Esophagus muscularis mucosa (tissue), 4 donors: ENCODE measurements around the gene DLK1.

Experiments
- EP300 ChIP-seq: sonication (generic); formaldehyde crosslinking; IDR thresholded peaks from one replicate; pipeline ENCODE4 v1.6.1; 2017; ENCODE audit warnings: antibody characterized with exemption
- POLR2A ChIP-seq: fragments of 450-650 bp; IDR thresholded peaks from one replicate; pipeline ENCODE4 v1.6.1; 2017; ENCODE audit warnings: antibody characterized with exemption, moderate library complexity, mild to moderate bottlenecking, low read depth
- POLR2AphosphoS5 ChIP-seq, 2 donors: sonication (generic); formaldehyde crosslinking; IDR thresholded peaks; one replicate each; pipeline ENCODE4 v1.6.1; 2017; ENCODE audit warnings: antibody characterized with exemption in 2 of 2
- TF ChIP-seq, protein P1 (sequence below), 3 experiments: fragments of 200-600 bp in 2 of 3; fragments of 450-650 bp in 1 of 3; sonication (generic) in 2 of 3; IDR thresholded peaks; one replicate each; pipeline ENCODE4 v1.5.1; 2017 to 2019; ENCODE audit warnings: antibody characterized with exemption in 3 of 3, mild to moderate bottlenecking in 2 of 3, moderate library complexity in 1 of 3

DNA sequence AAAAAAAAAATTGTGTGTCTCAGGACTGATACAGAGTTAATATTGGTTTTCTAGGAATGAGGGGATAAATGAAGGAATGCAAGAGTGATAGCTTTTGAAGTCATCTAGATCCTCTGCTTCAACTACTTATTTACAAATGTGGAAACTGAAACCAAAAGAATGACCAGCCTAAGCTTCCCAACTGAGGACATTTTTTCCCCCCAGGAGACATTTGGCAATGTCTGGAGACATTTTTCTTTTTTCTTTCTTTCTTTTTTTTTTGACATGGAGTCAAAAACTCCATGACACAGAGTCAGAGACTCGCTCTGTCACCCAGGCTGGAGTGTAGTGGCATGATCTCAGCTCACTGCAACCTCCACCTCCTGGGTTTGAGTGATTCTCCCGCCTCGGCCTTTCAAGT, 15.3 kb downstream of the DLK1 start:
- TF ChIP-seq, protein P1, sequence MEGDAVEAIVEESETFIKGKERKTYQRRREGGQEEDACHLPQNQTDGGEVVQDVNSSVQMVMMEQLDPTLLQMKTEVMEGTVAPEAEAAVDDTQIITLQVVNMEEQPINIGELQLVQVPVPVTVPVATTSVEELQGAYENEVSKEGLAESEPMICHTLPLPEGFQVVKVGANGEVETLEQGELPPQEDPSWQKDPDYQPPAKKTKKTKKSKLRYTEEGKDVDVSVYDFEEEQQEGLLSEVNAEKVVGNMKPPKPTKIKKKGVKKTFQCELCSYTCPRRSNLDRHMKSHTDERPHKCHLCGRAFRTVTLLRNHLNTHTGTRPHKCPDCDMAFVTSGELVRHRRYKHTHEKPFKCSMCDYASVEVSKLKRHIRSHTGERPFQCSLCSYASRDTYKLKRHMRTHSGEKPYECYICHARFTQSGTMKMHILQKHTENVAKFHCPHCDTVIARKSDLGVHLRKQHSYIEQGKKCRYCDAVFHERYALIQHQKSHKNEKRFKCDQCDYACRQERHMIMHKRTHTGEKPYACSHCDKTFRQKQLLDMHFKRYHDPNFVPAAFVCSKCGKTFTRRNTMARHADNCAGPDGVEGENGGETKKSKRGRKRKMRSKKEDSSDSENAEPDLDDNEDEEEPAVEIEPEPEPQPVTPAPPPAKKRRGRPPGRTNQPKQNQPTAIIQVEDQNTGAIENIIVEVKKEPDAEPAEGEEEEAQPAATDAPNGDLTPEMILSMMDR (IDR thresholded peaks at IDR 0.05) = no peak
- TF ChIP-seq POLR2AphosphoS5 (IDR thresholded peaks at IDR 0.05) (no peak), POLR2A (no peak), EP300 (no peak)
